GM12891 (cell line): ENCODE results near the gene OBP2A.

ENCODE experiments used
- PAX5 ChIP-seq: IDR thresholded peaks from 2 replicates; pipeline ENCODE4 v1.6.1; 2011; ENCODE audit warnings: low read length, moderate library complexity, mild to moderate bottlenecking; ENCODE audit not compliant: insufficient read depth, severe bottlenecking
- POLR2A ChIP-seq: IDR thresholded peaks from 2 replicates; pipeline ENCODE4 v1.6.1; 2011; ENCODE audit warnings: low read depth, low read length, control low read depth
- POLR2AphosphoS5 ChIP-seq: IDR thresholded peaks from 2 replicates; pipeline ENCODE4 v1.6.1; 2011; ENCODE audit warnings: low read depth, low read length, control low read depth
- POU2F2 ChIP-seq: IDR thresholded peaks from 2 replicates; pipeline ENCODE4 v1.6.1; 2011; ENCODE audit warnings: low read depth, mild to moderate bottlenecking, control low read depth, low read length, moderate library complexity
- SPI1 ChIP-seq: IDR thresholded peaks from 2 replicates; pipeline ENCODE4 v1.6.1; 2011; ENCODE audit warnings: low read depth, low read length, control low read depth
- TAF1 ChIP-seq: IDR thresholded peaks from 2 replicates; pipeline ENCODE4 v1.6.1; 2011; ENCODE audit warnings: low read depth, low read length, control low read depth

DNA sequence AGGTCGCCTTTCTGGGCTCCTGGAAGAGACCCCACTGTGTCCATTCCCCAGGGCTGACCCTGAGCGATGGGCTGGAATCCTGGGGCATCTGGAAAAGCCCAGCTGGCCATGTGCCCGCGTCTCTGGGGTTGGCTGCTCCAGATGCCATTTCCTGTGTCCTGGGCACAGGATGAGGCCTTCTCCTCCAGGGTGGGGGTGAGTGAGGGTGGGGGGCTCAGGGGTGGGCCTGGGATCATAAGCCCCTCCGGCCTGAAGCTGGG, 46.3 kb downstream of the OBP2A start:
- TF ChIP-seq POLR2A = no peak
- no peak for TF ChIP-seq POLR2AphosphoS5
- no peak for TF ChIP-seq SPI1
- TF ChIP-seq TAF1 = no peak
- TF ChIP-seq PAX5 = no peak
- TF ChIP-seq POU2F2 = no peak
